DMS153 treated with DMSO at 0.1 percent for 48 hours (cell line): ENCODE results near the gene CCL8.
"Not testable (repeated sequence)": the region's sequence is repeated elsewhere in the genome, so short reads cannot be mapped to it uniquely, and the experiment has no call there.

Source experiments
- DNase-seq: peaks from one replicate; lab custom pipeline; 2025; ENCODE audit not compliant: unreplicated experiment; lab: John Stamatoyannopoulos, UW

Gene CCL8

DNA sequence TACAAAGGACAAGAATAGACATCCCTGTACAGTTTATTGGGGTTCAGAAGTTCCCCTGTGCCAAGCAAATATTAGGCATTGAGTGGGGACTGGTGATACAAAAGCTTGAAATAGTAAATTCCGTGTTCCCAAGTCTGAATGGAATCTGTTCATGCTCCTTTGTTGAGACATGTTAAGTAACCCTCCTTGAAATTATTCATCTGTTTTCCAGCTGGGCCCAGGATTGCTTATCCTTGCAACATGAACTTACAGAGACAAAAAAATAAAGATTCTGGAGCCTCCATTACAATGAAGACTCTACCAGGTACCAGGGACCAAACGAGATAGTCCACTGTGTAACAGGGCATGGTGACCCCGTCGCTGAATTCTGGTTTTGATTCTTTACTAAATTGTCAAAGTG lies 6.1 kb upstream of the CCL8 start:
- DNase-seq, result no peak

DNA sequence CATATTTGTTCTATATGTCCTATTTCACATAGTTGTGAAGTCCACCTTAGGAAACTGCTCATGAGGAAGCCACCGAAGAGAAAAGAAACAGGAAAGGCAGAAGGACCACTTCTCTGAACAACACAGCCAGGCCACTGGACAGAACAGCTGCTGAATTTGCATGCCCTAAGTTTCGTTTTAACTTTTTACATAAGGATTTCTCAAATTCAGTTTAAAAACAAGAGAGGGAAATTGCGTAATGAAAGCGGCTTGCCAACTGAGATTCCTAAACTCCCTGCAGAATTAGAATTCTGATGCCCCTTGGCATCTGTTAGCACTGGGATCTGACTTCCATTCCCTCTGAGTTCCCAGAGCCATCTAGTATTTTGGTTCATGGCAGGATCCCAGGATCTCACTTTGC lies 5.0 kb upstream of the CCL8 start:
- no peak for DNase-seq

DNA sequence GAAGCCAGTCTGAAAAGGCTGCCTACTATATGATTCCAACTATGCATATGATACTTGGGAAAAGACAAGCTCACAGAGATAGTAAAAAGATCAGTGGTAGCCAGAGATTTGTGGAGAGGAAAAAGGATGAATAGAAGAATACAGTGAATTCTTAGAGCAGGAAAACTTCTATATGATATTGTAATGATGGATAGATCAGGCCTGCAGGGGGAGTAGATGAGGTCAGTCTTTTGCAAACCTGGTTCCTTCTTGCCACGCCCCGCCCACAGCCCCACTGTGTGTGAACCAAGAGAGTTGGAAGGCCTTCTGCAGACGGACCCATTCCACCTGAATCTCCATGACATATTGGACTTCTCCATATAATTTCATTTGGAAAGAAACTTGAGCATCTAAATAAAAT lies 761 bp upstream of the CCL8 start:
- no peak for DNase-seq

DNA sequence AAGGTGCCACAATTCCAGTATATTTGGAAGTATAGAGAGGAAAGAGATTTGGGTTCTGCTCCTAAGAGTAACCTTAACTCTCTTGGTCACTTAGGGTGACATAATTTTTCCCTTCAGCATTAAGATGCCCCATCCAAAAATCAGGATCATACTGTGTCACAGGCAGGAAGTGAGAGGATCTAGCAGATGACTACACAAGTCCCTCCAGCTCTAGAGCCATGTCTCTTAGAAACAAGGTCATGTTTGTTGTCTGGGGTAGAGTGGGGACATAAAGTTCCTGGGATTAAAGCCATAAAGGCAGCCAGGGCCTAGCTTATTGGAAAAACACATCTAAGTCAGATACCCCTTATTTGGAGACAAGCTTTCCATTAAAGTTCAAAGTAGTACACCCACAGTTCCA lies 2.7 kb downstream of the CCL8 start:
- DNase-seq, result no peak

- not testable (repeated sequence) for DNase-seq
Measured at GRCh38 chr17:34327580-34327979, 8.3 kb downstream of the CCL8 start.

DNA sequence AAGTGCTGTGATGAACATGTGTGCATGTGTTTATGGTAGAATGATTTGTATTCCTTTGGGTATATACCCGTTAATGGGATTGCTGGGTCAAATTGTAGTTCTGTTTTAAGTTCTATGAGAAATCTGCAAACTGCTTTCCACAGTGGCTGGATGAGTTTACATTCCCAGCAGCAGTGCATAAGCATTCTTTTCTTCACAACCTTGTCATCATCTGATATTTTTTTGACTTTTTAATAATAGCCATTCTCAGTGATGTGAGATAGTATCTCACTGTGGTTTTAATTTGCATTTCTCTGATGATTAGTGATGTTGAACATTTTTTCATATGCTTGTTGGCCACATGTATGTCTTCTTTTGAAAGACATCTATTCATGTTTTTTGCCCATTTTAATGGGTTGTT lies 18.5 kb downstream of the CCL8 start:
- DNase-seq, result no peak

DNA sequence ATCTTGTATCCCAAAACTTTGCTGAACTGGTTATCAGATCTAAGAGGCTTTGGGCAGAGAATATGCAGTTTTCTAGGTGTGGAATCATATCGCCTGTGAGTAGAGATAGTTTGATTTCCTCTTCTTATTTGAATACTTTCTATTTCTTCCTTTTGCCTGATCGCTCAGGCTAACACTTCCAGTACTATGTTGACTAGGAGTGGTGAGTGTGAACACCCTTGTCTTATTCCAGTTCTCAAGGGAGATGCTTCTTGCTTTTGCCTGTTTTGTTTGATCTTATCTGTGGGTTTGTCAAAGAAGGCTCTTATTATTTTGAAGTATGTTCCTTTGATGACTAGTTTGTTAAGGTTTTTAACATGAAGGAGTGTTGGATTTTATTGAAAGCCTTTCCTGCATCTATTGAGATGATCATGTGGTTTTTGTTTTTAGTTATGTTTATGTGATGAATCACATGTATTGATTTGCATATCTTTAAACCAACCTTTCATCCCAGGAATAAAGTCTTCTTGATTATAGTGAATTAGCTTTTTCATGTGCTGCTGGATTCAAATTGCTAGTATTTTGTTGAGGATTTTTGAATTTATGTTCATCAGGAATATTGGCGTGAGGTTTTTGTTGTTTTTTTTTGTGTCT lies 20.0 kb downstream of the CCL8 start:
- DNase-seq, result no peak

- DNase-seq, result no peak
Measured at GRCh38 chr17:34341916-34342315, 22.7 kb downstream of the CCL8 start.

DNA sequence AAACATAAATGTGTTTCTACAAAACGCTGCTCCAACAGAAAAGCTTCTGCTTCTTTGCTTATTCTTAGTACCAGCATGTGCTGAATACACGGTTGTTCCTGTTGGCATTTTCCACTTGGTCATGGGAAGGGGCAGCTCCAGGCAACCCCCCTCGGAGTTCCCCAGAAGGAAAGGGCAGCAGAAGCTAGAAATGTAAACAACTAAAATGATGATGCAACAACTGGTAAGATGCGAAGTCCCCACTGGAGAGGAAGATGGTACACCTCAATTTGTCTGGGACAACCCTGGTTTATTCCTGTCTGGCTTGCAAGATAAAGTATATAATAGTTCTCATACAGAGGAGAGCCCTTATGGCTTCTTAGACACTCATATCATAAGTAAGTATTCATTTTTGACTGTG lies 27.8 kb downstream of the CCL8 start:
- no peak for DNase-seq

DNA sequence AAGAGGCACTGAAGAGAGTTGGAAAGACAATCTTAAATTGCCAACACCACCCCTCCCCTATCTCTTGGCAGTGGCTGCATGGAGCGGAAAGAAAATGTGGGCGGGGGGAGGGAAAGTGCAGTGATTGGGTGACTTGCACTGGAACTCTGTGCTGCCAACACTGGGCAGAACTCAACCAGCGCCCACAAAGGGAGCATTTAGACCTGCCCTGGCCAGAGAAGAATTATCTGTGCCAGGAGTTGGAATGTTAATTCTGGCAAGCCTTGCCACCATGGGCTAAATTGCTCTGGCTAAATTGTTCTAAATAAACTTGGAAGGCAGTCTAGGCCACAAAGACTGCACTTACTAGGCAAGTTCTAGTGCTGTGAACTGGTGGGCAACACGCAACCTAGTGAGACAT lies 30.5 kb downstream of the CCL8 start:
- no peak for DNase-seq

DNA sequence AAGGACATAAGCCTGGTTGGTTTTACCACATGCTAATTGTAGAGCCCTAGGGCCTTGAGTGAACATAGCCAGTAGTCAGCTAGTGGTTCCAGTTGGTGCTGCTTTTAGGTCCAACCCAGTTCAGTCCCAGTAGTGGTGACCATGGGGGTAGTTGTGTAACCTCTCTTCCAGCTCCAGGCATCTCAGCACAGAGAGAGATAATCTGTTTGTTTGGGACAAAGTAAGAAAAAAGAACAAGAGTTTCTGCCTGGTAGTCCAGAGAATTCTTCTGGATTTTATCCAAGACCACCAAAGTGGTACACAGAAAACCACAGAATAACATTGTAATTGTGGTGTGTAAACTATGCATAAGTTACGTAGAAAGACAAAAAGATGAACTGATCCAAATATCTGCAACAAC lies 31.9 kb downstream of the CCL8 start:
- no peak for DNase-seq

DNA sequence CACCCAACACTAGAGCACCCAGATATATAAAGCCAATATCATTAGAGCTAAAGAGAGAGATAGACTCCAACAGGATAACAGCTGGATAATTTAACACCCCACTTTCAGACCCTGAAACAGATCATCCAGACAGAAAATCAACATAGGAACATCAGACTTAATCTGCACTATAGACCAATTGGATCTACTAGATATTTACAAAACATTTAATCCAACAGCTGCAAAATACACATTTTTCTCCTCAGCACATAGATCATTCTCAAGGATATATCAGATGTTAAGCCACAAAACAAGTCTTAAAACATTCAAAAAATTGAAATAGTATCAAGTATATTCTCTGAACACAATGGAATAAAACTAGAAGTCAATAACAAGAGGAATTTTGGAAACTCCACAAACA lies 33.0 kb downstream of the CCL8 start:
- DNase-seq, result no peak

DNA sequence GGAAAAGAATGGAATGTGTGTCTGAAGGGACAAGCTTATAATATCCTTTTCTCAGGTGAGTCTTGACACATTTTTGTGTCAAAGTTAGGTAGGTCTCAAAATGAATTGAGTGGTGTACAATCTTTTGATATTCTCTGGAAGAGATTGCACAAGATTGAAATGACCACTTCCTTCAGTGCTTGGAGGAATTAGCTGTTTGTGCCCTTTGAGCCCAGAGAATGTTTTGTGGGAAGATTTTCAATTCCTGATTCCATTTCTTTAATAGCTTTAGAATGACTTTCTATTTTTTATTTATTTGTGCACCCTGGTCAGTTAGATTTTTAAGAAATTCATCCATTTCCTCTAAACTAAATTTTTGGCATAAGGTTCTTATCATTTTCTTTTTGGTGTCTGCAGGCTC lies 35.4 kb downstream of the CCL8 start:
- no peak for DNase-seq

- DNase-seq, result no peak
Measured at GRCh38 chr17:34356194-34356593, 37.0 kb downstream of the CCL8 start, which contains the start of gene CCL13. Gene CCL13 (plus strand): TSS chr17:34356480. CDS start chr17:34356527, 47 bp downstream.

GRCh38 chr17:34357398-34357797 lies 38.2 kb downstream of the CCL8 start:
- DNase-seq, result no peak

- no peak for DNase-seq
Measured at GRCh38 chr17:34358631-34359030, 39.4 kb downstream of the CCL8 start.

DNA sequence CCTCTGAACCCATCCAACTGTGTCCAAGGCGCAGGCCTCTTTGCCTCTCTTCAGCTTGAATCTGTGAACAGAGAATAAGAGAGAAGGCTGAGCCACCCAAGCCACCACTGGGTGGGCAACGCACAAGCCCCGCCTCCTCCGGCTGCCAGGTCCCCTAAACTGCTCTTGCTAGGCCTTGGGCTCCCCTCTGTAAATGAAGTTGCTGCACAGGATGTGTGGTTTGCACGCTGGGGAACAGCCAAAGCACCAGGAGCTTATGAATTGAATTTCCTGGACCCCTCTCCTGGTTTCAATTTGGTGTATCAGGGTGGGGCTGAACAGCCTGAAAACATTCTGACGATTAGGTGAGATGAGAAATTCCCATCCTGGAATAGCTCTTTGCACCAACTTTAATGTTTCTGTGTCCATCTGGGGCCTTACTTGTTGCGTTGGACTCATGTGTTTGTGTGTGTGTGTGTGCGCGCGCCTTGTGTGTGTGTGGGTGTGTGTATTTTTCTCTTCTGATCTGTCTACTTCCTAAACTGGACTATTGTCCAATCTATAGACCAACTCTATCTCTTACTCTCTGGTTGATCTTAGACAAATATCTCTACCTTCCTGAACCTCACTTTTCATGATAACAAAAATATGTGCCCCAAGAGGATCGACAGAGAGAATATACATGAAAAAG lies 41.5 kb downstream of the CCL8 start:
- no peak for DNase-seq

- peak; percentile 98 for DNase-seq
Measured at GRCh38 chr17:34361478-34362061, 42.3 kb downstream of the CCL8 start.

DNA sequence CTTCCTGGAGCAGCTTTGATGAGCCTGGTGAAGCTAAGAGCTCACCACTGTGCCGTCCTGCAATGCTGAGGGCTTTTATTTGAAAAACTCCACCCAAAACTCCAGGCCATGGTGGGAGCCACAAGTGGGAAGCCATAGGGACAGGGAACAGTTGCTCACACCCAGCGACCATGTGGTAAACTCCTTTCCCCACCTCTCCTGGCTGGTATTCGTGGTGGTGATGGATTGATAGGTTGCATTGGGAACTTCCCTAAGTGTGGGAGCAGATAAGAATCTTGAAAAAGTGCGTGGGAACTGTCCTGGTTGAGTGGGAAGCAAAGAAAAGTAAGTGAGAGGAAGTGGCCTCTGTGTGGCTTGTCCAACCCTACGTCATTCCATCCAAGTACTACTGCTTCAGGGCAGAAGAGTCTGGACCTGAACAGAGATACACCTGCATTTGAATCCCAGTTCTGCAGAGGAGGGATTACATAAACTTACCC lies 44.0 kb downstream of the CCL8 start, which contains the start of gene CCL1:
CCL1 (minus strand) TSS at position 51 of the 479 bp plus-strand sequence. CDS start 72 bp downstream, outside the sequence.
- no peak for DNase-seq

DNA sequence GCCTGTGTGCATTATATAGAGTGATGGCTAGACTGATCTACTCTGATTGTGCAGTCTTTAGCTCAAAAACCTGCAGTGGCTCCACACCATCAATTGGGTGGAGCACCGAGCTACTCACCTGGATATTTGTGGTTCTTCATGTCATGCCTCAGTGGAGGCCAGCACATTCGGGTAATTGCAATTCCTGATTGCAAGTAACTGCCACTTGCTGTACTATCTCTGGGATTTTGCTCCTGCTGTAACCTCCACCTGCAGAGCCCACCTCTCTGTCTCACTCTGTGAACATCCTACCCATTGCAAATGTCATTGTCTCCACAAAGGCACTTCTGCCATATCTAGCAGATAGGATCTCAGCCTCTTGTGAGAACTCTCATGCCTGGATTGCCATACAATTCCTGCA lies 45.5 kb downstream of the CCL8 start:
- DNase-seq, result no peak

DNA sequence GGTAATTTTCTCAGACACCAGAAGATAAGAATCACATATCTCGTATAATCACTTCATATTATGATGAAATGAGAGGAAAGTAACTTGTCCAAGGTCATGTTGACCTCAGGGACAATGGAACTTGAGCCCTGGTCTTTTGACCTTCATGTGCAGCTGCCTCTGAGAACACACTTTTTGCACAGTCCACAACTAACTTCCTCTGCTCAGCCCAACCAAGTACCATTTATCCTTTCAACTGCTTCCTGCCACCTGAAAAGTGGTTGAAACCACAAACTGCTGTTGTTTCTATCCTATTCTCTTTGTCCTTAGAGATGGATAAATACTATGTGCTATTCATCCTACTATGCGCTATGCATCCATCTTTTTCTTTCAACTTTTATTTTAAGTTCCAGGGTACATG lies 46.1 kb downstream of the CCL8 start:
- DNase-seq, result no peak

DNA sequence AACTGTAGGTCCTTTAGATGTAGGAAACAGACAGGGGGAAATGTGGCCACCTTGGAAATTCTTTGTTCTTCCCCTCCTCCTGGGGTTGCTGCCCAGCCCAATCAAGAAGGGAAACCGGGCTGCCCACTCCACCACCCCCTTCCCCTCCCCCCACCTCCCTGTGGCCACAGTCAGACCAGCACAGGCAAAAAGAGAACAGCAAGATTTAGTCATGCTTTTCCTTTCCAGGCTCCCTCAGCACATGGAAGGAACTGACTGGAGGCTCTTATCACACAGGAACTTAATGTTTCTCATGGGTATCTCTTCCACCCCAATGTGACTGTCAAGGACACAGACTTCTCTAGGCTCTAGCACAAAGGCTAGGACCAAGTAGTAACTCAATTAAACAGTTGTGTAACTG lies 46.8 kb downstream of the CCL8 start:
- DNase-seq, result no peak
